Measurements from ENCODE around the gene PPT1. TPM values are rescaled to one million over a fixed set of nuclear protein-coding genes. Genes with fewer than 3 reads are reported as not detected.

Gene PPT1
- total RNA-seq, 1 donor, result 70.8 TPM

GRCh38 chr1:40107290-40107959 is 10.4 kb upstream of the PPT1 start:
- DNase-seq (ENCODE audit: low read depth), result no peak
- no peak for TF ChIP-seq CTCF (IDR thresholded peaks at IDR 0.05; ENCODE audit: insufficient read depth, low read depth, low read length)
- no peak overlapping the region for H3K4me3 ChIP-seq (ENCODE audit: low read depth, low read length)

GRCh38 chr1:40105028-40105427 is 8.0 kb upstream of the PPT1 start:
- no peak for DNase-seq (ENCODE audit: low read depth)
- no peak for TF ChIP-seq CTCF (IDR thresholded peaks at IDR 0.05; ENCODE audit: insufficient read depth, low read depth, low read length)
- H3K4me3 ChIP-seq (ENCODE audit: low read depth, low read length), result no peak overlapping the region

GRCh38 chr1:40102896-40103295 is 5.8 kb upstream of the PPT1 start:
- no peak overlapping the region for H3K4me3 ChIP-seq (ENCODE audit: low read depth, low read length)
- DNase-seq (ENCODE audit: low read depth), result no peak
- no peak for TF ChIP-seq CTCF (IDR thresholded peaks at IDR 0.05; ENCODE audit: insufficient read depth, low read depth, low read length)

GRCh38 chr1:40102038-40102437 is 5.0 kb upstream of the PPT1 start:
- no peak for TF ChIP-seq CTCF (IDR thresholded peaks at IDR 0.05; ENCODE audit: insufficient read depth, low read depth, low read length)
- no peak overlapping the region for H3K4me3 ChIP-seq (ENCODE audit: low read depth, low read length)
- DNase-seq (ENCODE audit: low read depth), result no peak

- H3K4me3 ChIP-seq (ENCODE audit: low read depth, low read length), result peak overlapping the region; percentile 92
- DNase-seq (ENCODE audit: low read depth), result no peak
- TF ChIP-seq CTCF (IDR thresholded peaks at IDR 0.05; ENCODE audit: insufficient read depth, low read depth, low read length), result no peak
These were observed 441 bp downstream of the PPT1 start for GRCh38 chr1:40096646-40096976.

GRCh38 chr1:40095806-40096205 is 1.2 kb downstream of the PPT1 start:
- TF ChIP-seq CTCF (IDR thresholded peaks at IDR 0.05; ENCODE audit: insufficient read depth, low read depth, low read length), result no peak
- no peak overlapping the region for H3K4me3 ChIP-seq (ENCODE audit: low read depth, low read length)
- DNase-seq (ENCODE audit: low read depth), result no peak

- H3K4me3 ChIP-seq (ENCODE audit: low read depth, low read length), result no peak overlapping the region
- TF ChIP-seq CTCF (IDR thresholded peaks at IDR 0.05; ENCODE audit: insufficient read depth, low read depth, low read length), result no peak
- no peak for DNase-seq (ENCODE audit: low read depth)
These were observed 2.5 kb downstream of the PPT1 start for GRCh38 chr1:40094466-40095110.

Measured in fibroblast of villous mesenchyme (primary cell).